HepG2 (cell line): ENCODE measurements around the gene ZNF90. TPM values are rescaled to one million over a fixed set of nuclear protein-coding genes. Genes with fewer than 3 reads are reported as not detected.

Experiments
- ARHGAP35 ChIP-seq: sonication (generic); formaldehyde crosslinking; IDR thresholded peaks from 2 replicates; pipeline ENCODE4 v1.9.0; 2022; ENCODE audit warnings: mild to moderate bottlenecking, inconsistent platforms, moderate library complexity, missing genetic modification reagents, borderline replicate concordance
- GZF1 ChIP-seq: sonication (generic); formaldehyde crosslinking; IDR thresholded peaks from 2 replicates; pipeline ENCODE4 v1.5.1; 2020; ENCODE audit warnings: mild to moderate bottlenecking, missing genetic modification reagents
- HNRNPLL ChIP-seq: fragments of 200-400 bp; formaldehyde crosslinking; IDR thresholded peaks from 2 replicates; pipeline ENCODE4 v1.6.1; 2017; ENCODE audit warnings: mild to moderate bottlenecking, low read depth, low read length; ENCODE audit not compliant: poor library complexity, severe bottlenecking
- MAFK ChIP-seq, 2 experiments: IDR thresholded peaks in 1 of 2; conservative IDR thresholded peaks in 1 of 2; 2 replicates each; pipeline ENCODE4 v1.6.1; 2011; ENCODE audit warnings: improper control_type of control experiment in 2 of 2, low read length in 2 of 2
- NFYC ChIP-seq: IDR thresholded peaks from 2 replicates; pipeline ENCODE4 v1.6.1; 2016; ENCODE audit warnings: missing genetic modification reagents, missing compliant biosample characterization
- POGZ ChIP-seq: sonication (generic); formaldehyde crosslinking; IDR thresholded peaks from 2 replicates; pipeline ENCODE4 v1.4.0; 2020; ENCODE audit warnings: mild to moderate bottlenecking, missing genetic modification reagents
- SAP130 ChIP-seq: IDR thresholded peaks from 2 replicates; pipeline ENCODE4 v1.6.1; 2016; ENCODE audit warnings: low read depth
- SIX4 ChIP-seq: sonication (generic); formaldehyde crosslinking; IDR thresholded peaks from 2 replicates; pipeline ENCODE4 v1.4.0; 2020; ENCODE audit warnings: missing genetic modification reagents
- SPEN ChIP-seq: sonication (generic); formaldehyde crosslinking; IDR thresholded peaks from 2 replicates; pipeline ENCODE4 v1.5.1; 2020; ENCODE audit warnings: low read depth, mild to moderate bottlenecking, missing genetic modification reagents
- ZBTB3 ChIP-seq: sonication (generic); formaldehyde crosslinking; IDR thresholded peaks from 2 replicates; pipeline ENCODE4 v1.4.0; 2020; ENCODE audit warnings: low read depth, mild to moderate bottlenecking, moderate library complexity, missing genetic modification reagents, borderline replicate concordance
- ZFP90 ChIP-seq: sonication (generic); formaldehyde crosslinking; IDR thresholded peaks from 2 replicates; pipeline ENCODE4 v1.8.0; 2022; ENCODE audit warnings: missing genetic modification reagents, mild to moderate bottlenecking, inconsistent platforms, borderline replicate concordance
- ZNF160 ChIP-seq: sonication (generic); formaldehyde crosslinking; IDR thresholded peaks from 2 replicates; pipeline ENCODE4 v1.8.0; 2022; ENCODE audit warnings: mild to moderate bottlenecking, inconsistent platforms, missing genetic modification reagents
- ZNF570 ChIP-seq: sonication (generic); formaldehyde crosslinking; IDR thresholded peaks from 2 replicates; pipeline ENCODE4 v1.4.0; 2020; ENCODE audit warnings: mild to moderate bottlenecking, missing genetic modification reagents, borderline replicate concordance
- ZNF850 ChIP-seq: sonication (generic); formaldehyde crosslinking; conservative IDR thresholded peaks from 2 replicates; pipeline ENCODE4 v1.9.0; 2021; ENCODE audit warnings: mild to moderate bottlenecking, missing genetic modification reagents
- polyA plus RNA-seq, 8 experiments: library from polyadenylated mRNA; depleted of rRNA in 3 of 8; stranded (reverse) in 7 of 8; unstranded in 1 of 8; fragments of >200 nt; fragmentation: Illumina TruSeq in 4 of 8; extraction: Trizol in 4 of 8; gene quantifications; 2 replicates each; pipeline versions ENCODE4 v1.2.1 to v1.2.3, GENCODE V29; 2011 to 2016; ENCODE audit warnings: low read depth in 4 of 8, missing spikeins in 1 of 8, mixed read lengths in 1 of 8; ENCODE audit not compliant: insufficient read depth in 1 of 8
- total RNA-seq, 5 experiments: library from RNA; depleted of rRNA; stranded (reverse); fragments of >200 nt; fragmentation: Illumina TruSeq; extraction: Trizol; gene quantifications; 2 replicates each; pipeline ENCODE4 v1.2.3, GENCODE V29; 2016; ENCODE audit warnings: low read depth in 1 of 5
- TF ChIP-seq, protein P1 (sequence below): sonication (generic); formaldehyde crosslinking; conservative IDR thresholded peaks from 2 replicates; pipeline ENCODE4 v1.4.0; 2020; ENCODE audit warnings: missing genetic modification reagents
- TF ChIP-seq, protein P2 (sequence below): sonication (generic); formaldehyde crosslinking; IDR thresholded peaks from 2 replicates; pipeline ENCODE4 v1.4.0; 2020; ENCODE audit warnings: missing genetic modification reagents, borderline replicate concordance
- TF ChIP-seq, protein P3 (sequence below): sonication (generic); formaldehyde crosslinking; IDR thresholded peaks from 2 replicates; pipeline ENCODE4 v1.5.0; 2020; ENCODE audit warnings: missing genetic modification reagents, mild to moderate bottlenecking, borderline replicate concordance
- TF ChIP-seq, protein P4 (sequence below): sonication (generic); formaldehyde crosslinking; IDR thresholded peaks from 2 replicates; pipeline ENCODE4 v1.4.0; 2020; ENCODE audit warnings: missing genetic modification reagents
- TF ChIP-seq, protein P5 (sequence below): sonication (generic); formaldehyde crosslinking; IDR thresholded peaks from 2 replicates; pipeline ENCODE4 v1.9.0; 2022; ENCODE audit warnings: low read depth, missing genetic modification reagents

Gene ZNF90
- total and polyA plus RNA-seq, 2 of the 13 experiments (the other 11 are each of a cell fraction or from before 2014, with no cell fraction given): 2.1 to 3.8 TPM

DNA sequence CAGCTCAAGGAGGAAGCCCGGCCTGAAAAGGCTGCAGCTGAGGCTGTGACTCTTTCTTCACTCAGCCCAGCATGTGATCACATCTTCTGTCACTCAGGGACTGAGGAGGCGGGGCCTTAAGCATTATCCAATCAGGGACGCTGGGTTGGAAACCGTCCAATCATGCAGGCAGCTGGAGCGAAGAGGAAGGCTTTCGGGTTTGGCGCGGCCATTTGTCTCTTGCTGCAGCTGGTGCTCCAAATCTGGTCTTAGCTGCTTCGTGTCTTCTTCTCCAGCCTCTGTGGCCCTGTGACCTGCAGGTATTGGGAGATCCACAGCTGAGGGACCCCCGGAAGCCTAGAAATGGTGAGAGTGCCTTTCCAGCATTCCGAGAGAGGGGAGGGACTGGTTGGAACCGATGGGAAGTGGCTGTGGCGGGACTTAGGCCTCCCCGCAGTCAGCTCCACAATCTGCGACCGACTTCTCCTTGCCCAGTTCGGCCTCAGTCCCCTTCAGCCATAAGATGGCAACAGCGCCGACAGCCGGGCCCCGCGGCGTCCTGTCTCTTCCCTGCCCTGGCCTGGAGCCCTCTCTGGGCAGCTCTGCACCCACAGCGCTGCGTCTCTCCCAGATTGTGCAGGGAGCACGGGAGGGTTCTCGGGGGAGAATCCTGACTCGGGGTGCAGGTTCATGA is at the start of gene ZNF90 (continued):
- TF ChIP-seq GZF1 (CRISPR knock-in tag) (no peak), ZBTB3 (CRISPR knock-in tag) (no peak), SAP130 (CRISPR knock-in tag) (peak; percentile 64), SIX4 (CRISPR knock-in tag) (no peak), NFYC (CRISPR knock-in tag) (peak; percentile 81), MAFK (conservative IDR thresholded peaks at IDR 0.05 in 1 of 2, IDR thresholded peaks at IDR 0.05 in 1 of 2; ENCODE audit: low read length in 2 of 2) (no peak), ZFP90 (no peak), POGZ (CRISPR knock-in tag) (0 out of 2 replicates have a peak, but pooled peaks have one; percentile 28), ZNF570 (no peak), ARHGAP35 (CRISPR knock-in tag) (no peak), ZNF160 (CRISPR knock-in tag) (no peak), SPEN (CRISPR knock-in tag) (no peak), ZNF850 (CRISPR knock-in tag) (no peak), HNRNPLL (peak; percentile 20)
- TF ChIP-seq, protein P1, sequence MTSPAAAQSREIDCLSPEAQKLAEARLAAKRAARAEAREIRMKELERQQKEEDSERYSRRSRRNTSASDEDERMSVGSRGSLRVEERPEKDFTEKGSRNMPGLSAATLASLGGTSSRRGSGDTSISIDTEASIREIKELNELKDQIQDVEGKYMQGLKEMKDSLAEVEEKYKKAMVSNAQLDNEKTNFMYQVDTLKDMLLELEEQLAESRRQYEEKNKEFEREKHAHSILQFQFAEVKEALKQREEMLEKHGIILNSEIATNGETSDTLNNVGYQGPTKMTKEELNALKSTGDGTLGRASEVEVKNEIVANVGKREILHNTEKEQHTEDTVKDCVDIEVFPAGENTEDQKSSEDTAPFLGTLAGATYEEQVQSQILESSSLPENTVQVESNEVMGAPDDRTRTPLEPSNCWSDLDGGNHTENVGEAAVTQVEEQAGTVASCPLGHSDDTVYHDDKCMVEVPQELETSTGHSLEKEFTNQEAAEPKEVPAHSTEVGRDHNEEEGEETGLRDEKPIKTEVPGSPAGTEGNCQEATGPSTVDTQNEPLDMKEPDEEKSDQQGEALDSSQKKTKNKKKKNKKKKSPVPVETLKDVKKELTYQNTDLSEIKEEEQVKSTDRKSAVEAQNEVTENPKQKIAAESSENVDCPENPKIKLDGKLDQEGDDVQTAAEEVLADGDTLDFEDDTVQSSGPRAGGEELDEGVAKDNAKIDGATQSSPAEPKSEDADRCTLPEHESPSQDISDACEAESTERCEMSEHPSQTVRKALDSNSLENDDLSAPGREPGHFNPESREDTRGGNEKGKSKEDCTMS (CRISPR knock-in tag): no peak
- TF ChIP-seq, protein P2, sequence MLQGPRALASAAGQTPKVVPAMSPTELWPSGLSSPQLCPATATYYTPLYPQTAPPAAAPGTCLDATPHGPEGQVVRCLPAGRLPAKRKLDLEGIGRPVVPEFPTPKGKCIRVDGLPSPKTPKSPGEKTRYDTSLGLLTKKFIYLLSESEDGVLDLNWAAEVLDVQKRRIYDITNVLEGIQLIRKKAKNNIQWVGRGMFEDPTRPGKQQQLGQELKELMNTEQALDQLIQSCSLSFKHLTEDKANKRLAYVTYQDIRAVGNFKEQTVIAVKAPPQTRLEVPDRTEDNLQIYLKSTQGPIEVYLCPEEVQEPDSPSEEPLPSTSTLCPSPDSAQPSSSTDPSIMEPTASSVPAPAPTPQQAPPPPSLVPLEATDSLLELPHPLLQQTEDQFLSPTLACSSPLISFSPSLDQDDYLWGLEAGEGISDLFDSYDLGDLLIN (CRISPR knock-in tag): no peak
- TF ChIP-seq, protein P3, sequence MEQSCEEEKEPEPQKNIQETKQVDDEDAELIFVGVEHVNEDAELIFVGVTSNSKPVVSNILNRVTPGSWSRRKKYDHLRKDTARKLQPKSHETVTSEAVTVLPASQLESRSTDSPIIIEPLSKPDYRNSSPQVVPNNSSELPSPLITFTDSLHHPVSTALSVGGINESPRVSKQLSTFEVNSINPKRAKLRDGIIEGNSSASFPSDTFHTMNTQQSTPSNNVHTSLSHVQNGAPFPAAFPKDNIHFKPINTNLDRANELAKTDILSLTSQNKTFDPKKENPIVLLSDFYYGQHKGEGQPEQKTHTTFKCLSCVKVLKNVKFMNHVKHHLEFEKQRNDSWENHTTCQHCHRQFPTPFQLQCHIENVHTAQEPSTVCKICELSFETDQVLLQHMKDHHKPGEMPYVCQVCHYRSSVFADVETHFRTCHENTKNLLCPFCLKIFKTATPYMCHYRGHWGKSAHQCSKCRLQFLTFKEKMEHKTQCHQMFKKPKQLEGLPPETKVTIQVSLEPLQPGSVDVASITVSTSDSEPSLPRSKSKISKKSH: 0 out of 2 replicates have a peak, but pooled peaks have one; percentile 33
- TF ChIP-seq, protein P4, sequence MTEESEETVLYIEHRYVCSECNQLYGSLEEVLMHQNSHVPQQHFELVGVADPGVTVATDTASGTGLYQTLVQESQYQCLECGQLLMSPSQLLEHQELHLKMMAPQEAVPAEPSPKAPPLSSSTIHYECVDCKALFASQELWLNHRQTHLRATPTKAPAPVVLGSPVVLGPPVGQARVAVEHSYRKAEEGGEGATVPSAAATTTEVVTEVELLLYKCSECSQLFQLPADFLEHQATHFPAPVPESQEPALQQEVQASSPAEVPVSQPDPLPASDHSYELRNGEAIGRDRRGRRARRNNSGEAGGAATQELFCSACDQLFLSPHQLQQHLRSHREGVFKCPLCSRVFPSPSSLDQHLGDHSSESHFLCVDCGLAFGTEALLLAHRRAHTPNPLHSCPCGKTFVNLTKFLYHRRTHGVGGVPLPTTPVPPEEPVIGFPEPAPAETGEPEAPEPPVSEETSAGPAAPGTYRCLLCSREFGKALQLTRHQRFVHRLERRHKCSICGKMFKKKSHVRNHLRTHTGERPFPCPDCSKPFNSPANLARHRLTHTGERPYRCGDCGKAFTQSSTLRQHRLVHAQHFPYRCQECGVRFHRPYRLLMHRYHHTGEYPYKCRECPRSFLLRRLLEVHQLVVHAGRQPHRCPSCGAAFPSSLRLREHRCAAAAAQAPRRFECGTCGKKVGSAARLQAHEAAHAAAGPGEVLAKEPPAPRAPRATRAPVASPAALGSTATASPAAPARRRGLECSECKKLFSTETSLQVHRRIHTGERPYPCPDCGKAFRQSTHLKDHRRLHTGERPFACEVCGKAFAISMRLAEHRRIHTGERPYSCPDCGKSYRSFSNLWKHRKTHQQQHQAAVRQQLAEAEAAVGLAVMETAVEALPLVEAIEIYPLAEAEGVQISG (CRISPR knock-in tag): no peak
- TF ChIP-seq, protein P5, sequence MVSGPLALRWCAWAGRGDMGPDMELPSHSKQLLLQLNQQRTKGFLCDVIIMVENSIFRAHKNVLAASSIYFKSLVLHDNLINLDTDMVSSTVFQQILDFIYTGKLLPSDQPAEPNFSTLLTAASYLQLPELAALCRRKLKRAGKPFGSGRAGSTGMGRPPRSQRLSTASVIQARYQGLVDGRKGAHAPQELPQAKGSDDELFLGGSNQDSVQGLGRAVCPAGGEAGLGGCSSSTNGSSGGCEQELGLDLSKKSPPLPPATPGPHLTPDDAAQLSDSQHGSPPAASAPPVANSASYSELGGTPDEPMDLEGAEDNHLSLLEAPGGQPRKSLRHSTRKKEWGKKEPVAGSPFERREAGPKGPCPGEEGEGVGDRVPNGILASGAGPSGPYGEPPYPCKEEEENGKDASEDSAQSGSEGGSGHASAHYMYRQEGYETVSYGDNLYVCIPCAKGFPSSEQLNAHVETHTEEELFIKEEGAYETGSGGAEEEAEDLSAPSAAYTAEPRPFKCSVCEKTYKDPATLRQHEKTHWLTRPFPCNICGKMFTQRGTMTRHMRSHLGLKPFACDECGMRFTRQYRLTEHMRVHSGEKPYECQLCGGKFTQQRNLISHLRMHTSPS: no peak
